Activated CD4-positive, alpha-beta memory T cell treated with anti-CD3 and anti-CD28 coated beads, Interleukin-2, amount 10 ng/mL, durations not matched to agents 7 days and 5 days (primary cell): ENCODE data around the gene SKP2. TPM values are rescaled to one million over a fixed set of nuclear protein-coding genes. Genes with fewer than 3 reads are reported as not detected.
"Not testable (repeated sequence)": the region's sequence is repeated elsewhere in the genome, so short reads cannot be mapped to it uniquely, and the experiment has no call there.

Source experiments
- CTCF ChIA-PET: fragments of 350-600 bp; sonication (Branson Sonifier 250); formaldehyde crosslinking; loops from one replicate; lab custom pipeline; 2021; ENCODE audit warnings: antibody characterized with exemption, inconsistent platforms; lab: Charles Lee
- POLR2A ChIA-PET: fragments of 350-600 bp; sonication (Branson Sonifier 250); formaldehyde crosslinking; loops from one replicate; lab custom pipeline; 2021; ENCODE audit warnings: antibody characterized with exemption; lab: Charles Lee
- DNase-seq: peaks from one replicate; pipeline ENCODE4 v3.0.0-alpha.2; 2020
- H3K27ac Mint-ChIP-seq: one replicate; pipeline ENCODE4 v1.8.0; 2021; ENCODE audit warnings: mild to moderate bottlenecking, mixed read lengths
- H3K27me3 Mint-ChIP-seq: one replicate; pipeline ENCODE4 v1.8.0; 2021; ENCODE audit warnings: mixed read lengths
- H3K36me3 Mint-ChIP-seq: one replicate; pipeline ENCODE4 v1.8.0; 2021; ENCODE audit warnings: low read depth, mixed read lengths
- H3K4me1 Mint-ChIP-seq: one replicate; pipeline ENCODE4 v1.8.0; 2021; ENCODE audit warnings: mixed read lengths
- H3K4me3 Mint-ChIP-seq: one replicate; pipeline ENCODE4 v1.8.0; 2021; ENCODE audit warnings: mild to moderate bottlenecking, mixed read lengths
- H3K9me3 Mint-ChIP-seq: one replicate; pipeline ENCODE4 v1.8.0; 2021; ENCODE audit warnings: mixed read lengths
- total RNA-seq, 2 experiments: library from RNA; stranded (reverse); gene quantifications; one replicate each; pipeline ENCODE4 v1.2.3, GENCODE V29; 2021

SKP2 gene
- total RNA-seq, 2 experiments from 2014 or later, result 33.1 to 37.9 TPM

DNA sequence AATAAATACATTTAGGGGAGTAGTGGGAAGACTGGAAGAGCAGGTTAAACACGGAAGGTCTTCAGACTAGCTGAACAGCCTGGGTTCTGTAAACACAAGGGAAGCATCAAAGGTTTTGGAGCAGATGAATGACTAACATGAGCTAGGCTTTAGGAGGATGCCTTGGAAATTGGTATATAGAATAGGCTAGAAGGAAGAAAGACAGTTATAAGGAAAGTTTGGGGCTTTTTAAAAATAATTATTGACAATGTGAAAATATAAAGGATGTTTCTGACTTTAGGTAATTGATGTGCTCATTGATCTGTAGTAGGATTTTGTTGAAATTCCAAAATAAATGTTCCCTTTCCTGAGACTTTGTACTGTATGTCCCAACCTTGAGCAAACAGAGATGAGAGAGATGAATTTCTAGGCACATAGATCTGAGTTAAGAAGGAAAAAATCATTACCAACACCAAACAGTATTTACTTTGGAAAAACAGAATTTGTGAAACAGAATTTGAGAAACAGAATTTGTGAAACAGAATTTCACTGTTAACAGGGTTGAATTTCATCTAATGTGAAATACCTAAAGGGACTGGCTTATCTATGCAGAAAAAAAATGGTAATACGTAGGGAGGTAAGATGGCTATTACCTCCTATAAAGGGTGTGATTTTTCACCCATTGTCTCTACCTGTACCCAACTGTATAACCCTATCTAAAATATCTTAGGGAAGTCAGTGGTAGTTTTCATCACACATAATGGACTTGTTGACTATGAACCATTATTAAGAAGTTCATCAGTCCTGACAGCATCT is 28.8 kb downstream of the SKP2 start:
- POLR2A ChIA-PET, result no interaction called here
- H3K4me3 Mint-ChIP-seq, result no peak overlapping the region
- no peaks in the 10 kb centered on the region for H3K4me1 Mint-ChIP-seq
- no peaks in the 10 kb centered on the region for H3K27me3 Mint-ChIP-seq
- peaks cover 70% of the 10 kb centered on the region for H3K36me3 Mint-ChIP-seq
- CTCF ChIA-PET, result interaction anchor here (1.7 kb wide), 1 partner anchor 102 kb away, joined by 4 read pairs; no protein-coding TSS in a partner anchor
- DNase-seq, result no peak
- H3K27ac Mint-ChIP-seq, result no peak overlapping the region
- H3K9me3 Mint-ChIP-seq, result no peaks in the 10 kb centered on the region

DNA sequence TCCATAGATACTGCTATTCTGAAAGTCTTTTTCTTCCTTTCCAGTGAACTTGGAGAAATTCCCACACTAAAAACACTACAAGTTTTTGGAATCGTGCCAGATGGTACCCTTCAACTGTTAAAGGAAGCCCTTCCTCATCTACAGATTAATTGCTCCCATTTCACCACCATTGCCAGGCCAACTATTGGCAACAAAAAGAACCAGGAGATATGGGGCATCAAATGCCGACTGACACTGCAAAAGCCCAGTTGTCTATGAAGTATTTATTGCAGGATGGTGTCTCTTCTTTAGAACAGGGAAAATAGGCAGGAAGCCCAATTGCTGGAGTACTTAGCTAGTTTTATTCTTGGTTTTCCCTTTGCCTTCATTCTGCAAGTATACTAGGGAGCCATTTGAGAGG is 29.9 kb downstream of the SKP2 start:
- Mint-ChIP-seq H3K4me3 (no peak overlapping the region), H3K36me3 (peaks cover 75% of the 10 kb centered on the region), H3K9me3 (no peaks in the 10 kb centered on the region), H3K4me1 (no peaks in the 10 kb centered on the region), H3K27ac (no peak overlapping the region), H3K27me3 (no peaks in the 10 kb centered on the region)
- ChIA-PET POLR2A (interaction anchor here (1.4 kb wide), 1 partner anchor 31 kb away, joined by 4 read pairs; the partner anchor contains the start of genes LMBRD2 and SKP2), CTCF (interaction anchor here (1.4 kb wide), 1 partner anchor 16 kb away, joined by 3 read pairs; no protein-coding TSS in a partner anchor)
- DNase-seq, result no peak

DNA sequence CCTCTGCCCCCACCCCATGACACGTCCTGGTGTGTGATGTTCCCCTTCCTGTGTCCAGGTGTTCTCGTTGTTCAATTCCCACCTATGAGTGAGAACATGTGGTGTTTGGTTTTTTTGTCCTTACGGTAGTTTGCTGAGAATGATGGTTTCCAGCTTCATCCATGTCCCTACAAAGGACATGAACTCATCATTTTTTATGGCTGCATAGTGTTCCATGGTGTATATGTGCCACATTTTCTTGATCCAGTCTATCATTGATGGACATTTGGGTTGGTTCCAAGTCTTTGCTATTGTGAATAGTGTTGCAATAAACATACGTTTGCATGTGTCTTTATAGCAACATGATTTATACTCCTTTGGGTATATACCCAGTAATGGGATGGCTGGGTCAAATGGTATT is 32.5 kb downstream of the SKP2 start:
- H3K36me3 Mint-ChIP-seq, result peaks cover 79% of the 10 kb centered on the region
- DNase-seq, H3K27me3 Mint-ChIP-seq, H3K4me3 Mint-ChIP-seq, H3K9me3 Mint-ChIP-seq, POLR2A ChIA-PET, H3K4me1 Mint-ChIP-seq, H3K27ac Mint-ChIP-seq, CTCF ChIA-PET: not testable (repeated sequence)

DNA sequence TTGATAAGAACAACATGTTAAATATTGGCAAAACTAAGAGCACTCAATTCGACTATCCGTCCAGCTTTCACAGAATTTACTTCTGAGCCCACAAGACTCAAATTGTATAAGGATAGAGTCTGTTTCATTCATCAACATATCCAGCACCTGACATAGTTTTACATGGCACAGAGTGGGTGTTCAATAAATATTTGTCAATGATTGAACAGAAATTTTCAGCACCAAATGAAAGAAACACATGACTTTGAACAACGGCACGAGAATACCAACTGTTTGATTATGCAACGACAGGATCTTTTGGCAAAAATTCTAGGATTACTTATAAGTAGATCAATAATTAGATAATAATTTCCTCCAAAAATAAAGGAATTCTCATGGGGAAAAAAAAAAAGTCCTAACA is 41.8 kb downstream of the SKP2 start:
- Mint-ChIP-seq H3K4me1 (no peaks in the 10 kb centered on the region), H3K27ac (no peak overlapping the region), H3K36me3 (peaks cover 51% of the 10 kb centered on the region), H3K9me3 (peaks cover 2% of the 10 kb centered on the region), H3K4me3 (no peak overlapping the region), H3K27me3 (no peaks in the 10 kb centered on the region)
- POLR2A ChIA-PET, result no interaction called here
- CTCF ChIA-PET, result interaction anchor here (0.7 kb wide), 1 partner anchor 9 kb away, joined by 4 read pairs; no protein-coding TSS in a partner anchor
- DNase-seq, result no peak

DNA sequence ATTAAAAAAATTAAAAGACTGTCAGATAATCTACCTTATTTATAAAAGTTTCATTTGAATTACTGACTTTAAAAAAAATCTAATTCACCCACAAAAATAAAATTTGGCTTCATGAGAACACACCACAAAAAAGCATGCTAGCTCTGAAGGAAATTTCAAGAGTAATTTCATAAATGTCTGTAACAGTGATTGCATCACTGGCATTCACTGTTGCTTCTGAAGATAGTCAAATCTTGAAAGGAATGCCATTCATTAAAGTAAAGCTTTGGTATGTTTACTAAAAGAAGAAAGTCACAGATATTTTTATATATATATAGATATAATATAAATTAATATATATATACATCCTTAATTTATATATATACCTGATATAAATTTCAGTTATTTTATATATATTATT is 46.4 kb downstream of the SKP2 start:
- ChIA-PET POLR2A (no interaction called here), CTCF (no interaction called here)
- H3K4me1 Mint-ChIP-seq, result no peaks in the 10 kb centered on the region
- no peak for DNase-seq
- H3K27ac Mint-ChIP-seq, result no peak overlapping the region
- H3K27me3 Mint-ChIP-seq, result no peaks in the 10 kb centered on the region
- no peaks in the 10 kb centered on the region for H3K9me3 Mint-ChIP-seq
- no peak overlapping the region for H3K4me3 Mint-ChIP-seq
- peaks cover 18% of the 10 kb centered on the region for H3K36me3 Mint-ChIP-seq

DNA sequence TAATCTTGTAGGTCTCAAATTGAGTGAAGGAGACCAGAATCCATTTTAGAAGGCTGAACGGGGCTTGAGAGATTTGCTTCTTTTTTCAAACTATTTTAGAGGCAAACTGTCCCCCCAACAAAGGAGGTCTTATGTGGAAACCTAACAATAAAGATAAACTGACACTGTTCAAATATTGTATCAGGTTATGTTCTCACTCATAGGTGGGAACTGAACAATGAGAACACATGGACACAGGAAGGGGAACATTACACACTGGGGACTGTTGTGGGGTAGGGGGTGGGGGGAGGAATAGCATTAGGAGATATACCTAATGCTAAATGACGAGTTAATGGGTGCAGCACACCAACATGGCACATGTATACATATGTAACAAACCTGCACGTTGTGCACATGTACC is 46.9 kb downstream of the SKP2 start:
- H3K4me3 Mint-ChIP-seq, H3K4me1 Mint-ChIP-seq, DNase-seq, POLR2A ChIA-PET, H3K9me3 Mint-ChIP-seq, H3K27ac Mint-ChIP-seq, H3K27me3 Mint-ChIP-seq: not testable (repeated sequence)
- CTCF ChIA-PET, result interaction anchor here (1.3 kb wide), 1 partner anchor 21 kb away, joined by 3 read pairs; no protein-coding TSS in a partner anchor
- peaks cover 16% of the 10 kb centered on the region for H3K36me3 Mint-ChIP-seq

DNA sequence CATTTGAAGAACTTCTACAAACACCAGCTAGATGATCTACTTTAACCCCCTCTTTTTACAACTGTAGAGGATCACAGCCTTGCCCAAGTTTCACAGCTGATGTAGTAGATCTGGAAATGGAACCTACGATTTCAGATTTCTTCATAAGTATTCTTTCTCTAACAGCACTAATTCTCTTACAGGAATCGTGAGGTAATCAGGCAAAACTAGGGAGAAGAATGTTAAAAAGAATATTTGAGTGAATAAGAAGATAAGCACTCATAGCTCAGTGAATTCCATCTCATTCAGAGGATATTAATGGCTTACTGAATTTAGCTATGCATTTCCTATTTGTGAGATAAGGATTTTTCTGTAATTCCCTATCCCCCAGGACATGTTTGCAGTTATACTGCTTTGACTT is 47.7 kb downstream of the SKP2 start:
- H3K4me1 Mint-ChIP-seq, result no peaks in the 10 kb centered on the region
- H3K4me3 Mint-ChIP-seq, result no peak overlapping the region
- no peak overlapping the region for H3K27ac Mint-ChIP-seq
- H3K36me3 Mint-ChIP-seq, result peaks cover 15% of the 10 kb centered on the region
- DNase-seq, result no peak
- no peaks in the 10 kb centered on the region for H3K27me3 Mint-ChIP-seq
- POLR2A ChIA-PET, result no interaction called here
- no peaks in the 10 kb centered on the region for H3K9me3 Mint-ChIP-seq
- CTCF ChIA-PET, result interaction anchor here (1.3 kb wide), 1 partner anchor 20 kb away, joined by 3 read pairs; no protein-coding TSS in a partner anchor

DNA sequence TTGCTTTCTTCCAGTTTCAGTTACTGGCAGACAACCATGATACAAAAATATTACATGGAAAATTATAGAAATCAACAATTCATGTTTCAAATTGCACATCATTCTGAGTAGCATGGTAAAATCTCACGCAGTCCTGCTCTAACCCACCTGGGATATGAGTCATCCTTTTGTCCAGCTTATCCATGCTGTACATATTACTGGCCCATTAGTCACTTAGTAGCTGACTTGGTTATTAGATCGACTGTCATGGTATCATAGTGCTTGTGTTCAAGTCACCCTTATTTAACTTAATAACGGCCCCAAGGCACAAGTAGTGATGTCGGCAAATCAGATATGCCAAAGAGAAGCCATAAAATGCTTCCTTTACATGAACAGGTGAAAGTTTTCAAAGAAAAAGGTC is 48.6 kb downstream of the SKP2 start:
- CTCF ChIA-PET, result no interaction called here
- peaks cover 15% of the 10 kb centered on the region for H3K36me3 Mint-ChIP-seq
- H3K27ac Mint-ChIP-seq, result no peak overlapping the region
- H3K4me3 Mint-ChIP-seq, result no peak overlapping the region
- H3K9me3 Mint-ChIP-seq, result no peaks in the 10 kb centered on the region
- POLR2A ChIA-PET, result no interaction called here
- H3K4me1 Mint-ChIP-seq, result no peaks in the 10 kb centered on the region
- no peak for DNase-seq
- no peaks in the 10 kb centered on the region for H3K27me3 Mint-ChIP-seq

DNA sequence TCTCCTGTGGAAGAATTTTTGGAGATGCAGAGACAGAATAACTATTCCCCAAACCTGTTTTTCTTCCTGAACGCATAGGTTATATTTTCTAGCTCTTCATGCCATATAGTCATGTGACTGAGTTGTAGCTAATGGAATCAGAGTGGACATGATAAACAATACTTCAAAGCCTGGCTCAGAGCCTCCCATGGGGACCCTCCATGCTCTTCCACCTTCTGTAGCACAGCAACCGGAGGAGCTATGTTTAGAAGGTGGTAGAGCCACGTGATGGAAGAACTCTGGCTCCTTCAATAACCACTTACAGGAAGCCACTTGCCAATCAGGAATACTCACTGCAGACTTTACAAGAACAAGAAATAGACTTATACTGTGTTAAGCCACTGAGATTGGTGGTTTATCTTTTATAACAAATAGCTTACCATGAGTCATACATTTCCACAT is 50.6 kb downstream of the SKP2 start:
- no peak overlapping the region for H3K27ac Mint-ChIP-seq

DNA sequence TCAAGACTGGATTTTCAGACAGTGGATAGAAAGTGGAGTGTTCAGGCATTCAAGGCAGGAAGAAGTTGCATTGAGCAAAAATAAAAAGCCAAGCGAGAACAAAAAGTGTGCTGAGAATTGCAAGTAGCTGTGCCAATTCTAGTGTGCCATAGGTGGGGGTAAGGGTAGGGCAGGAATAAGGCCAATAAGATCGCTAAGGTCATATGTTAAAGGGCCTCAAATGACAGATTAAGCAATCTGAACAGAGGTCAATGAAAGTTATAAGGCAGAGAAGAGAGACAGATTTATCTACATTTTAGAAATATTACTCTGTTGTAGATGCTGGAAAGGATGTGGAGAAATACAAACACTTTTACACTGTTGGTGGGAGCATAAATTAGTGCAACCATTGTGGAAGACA is 53.4 kb downstream of the SKP2 start:
- ChIA-PET POLR2A (no interaction called here), CTCF (no interaction called here)
- H3K4me1 Mint-ChIP-seq, result no peaks in the 10 kb centered on the region
- H3K27ac Mint-ChIP-seq, result no peak overlapping the region
- peaks cover 14% of the 10 kb centered on the region for H3K36me3 Mint-ChIP-seq
- H3K27me3 Mint-ChIP-seq, result no peaks in the 10 kb centered on the region
- no peak for DNase-seq
- no peak overlapping the region for H3K4me3 Mint-ChIP-seq
- H3K9me3 Mint-ChIP-seq, result peaks cover 2% of the 10 kb centered on the region

More for the DNA sequence above, 50.6 kb downstream of the SKP2 start:
- no peaks in the 10 kb centered on the region for H3K4me1 Mint-ChIP-seq
- ChIA-PET CTCF (interaction anchor here (0.7 to 1.2 kb wide), 2 partner anchors 9 to 124 kb away, joined by 3 to 4 read pairs; no protein-coding TSS in a partner anchor), POLR2A (no interaction called here)
- DNase-seq, result no peak
- H3K36me3 Mint-ChIP-seq, result peaks cover 13% of the 10 kb centered on the region
- no peaks in the 10 kb centered on the region for H3K27me3 Mint-ChIP-seq
- H3K4me3 Mint-ChIP-seq, result no peak overlapping the region
- H3K9me3 Mint-ChIP-seq, result peaks cover 2% of the 10 kb centered on the region

DNA sequence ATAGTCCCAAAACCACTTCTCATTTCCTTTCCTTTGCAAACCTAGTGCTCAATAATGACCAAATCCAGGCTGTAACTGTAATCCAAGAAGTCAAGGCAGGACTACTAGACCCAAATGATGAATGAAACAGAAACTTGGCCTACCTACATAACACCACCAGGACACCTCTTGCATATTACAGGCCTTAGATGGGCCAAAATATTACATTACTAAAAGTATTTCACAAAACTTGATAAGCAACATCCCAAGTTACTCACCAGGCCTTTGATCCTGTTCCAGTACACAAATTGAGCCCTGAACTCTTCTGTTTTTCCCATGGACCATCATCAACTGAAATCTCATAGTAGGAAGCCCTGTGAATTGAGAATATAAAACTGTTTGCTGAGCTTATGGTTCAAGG is 55.0 kb downstream of the SKP2 start:
- Mint-ChIP-seq H3K27me3 (no peaks in the 10 kb centered on the region), H3K9me3 (peaks cover 2% of the 10 kb centered on the region), H3K4me3 (no peak overlapping the region), H3K36me3 (peaks cover 15% of the 10 kb centered on the region), H3K4me1 (no peaks in the 10 kb centered on the region), H3K27ac (no peak overlapping the region)
- POLR2A ChIA-PET, result no interaction called here
- DNase-seq, result no peak
- CTCF ChIA-PET, result interaction anchor here (1.9 kb wide), 1 partner anchor 35 kb away, joined by 8 read pairs; the partner anchor contains the start of gene NADK2

DNA sequence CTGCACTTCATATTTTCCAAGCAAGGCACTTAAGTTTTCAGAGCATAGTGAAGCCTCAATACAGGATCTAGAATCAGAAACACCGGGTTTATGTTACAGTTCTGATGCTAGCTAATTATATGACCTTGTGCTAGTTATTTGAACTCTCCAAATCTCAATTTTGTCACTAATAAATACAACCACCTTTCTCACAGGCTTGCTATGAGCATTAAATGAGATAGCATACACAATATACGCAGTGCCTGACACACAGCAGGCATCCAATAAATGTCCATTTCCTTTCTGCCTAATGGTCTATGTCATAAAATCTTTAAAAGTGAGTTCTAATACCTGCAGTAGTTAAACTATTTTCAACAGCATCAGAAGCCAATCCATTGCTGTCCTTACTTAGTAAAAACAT is 56.9 kb downstream of the SKP2 start:
- no peaks in the 10 kb centered on the region for H3K27me3 Mint-ChIP-seq
- peaks cover 2% of the 10 kb centered on the region for H3K9me3 Mint-ChIP-seq
- no peaks in the 10 kb centered on the region for H3K4me1 Mint-ChIP-seq
- POLR2A ChIA-PET, result no interaction called here
- H3K27ac Mint-ChIP-seq, result no peak overlapping the region
- no peak overlapping the region for H3K4me3 Mint-ChIP-seq
- CTCF ChIA-PET, result interaction anchor here (1.9 kb wide), 1 partner anchor 33 kb away, joined by 8 read pairs; the partner anchor contains the start of gene NADK2
- H3K36me3 Mint-ChIP-seq, result peaks cover 20% of the 10 kb centered on the region
- no peak for DNase-seq

DNA sequence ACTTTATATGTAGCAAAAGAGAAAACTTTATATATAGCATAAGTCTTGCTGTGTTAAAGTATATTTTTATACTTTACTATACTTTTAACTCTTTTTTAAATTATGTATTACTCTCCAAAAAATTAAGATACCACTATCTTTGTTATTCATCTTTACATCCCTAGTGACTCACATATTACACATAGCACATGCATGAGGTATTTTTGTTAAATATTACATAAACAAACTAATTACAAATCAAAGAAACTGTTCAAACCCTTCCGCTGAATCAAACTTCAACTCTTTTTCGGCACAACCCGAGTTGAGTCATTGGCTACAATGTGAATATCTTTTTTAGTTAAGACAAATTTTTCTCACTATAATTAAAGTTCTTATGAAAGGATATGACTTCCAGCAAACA is 57.8 kb downstream of the SKP2 start:
- Mint-ChIP-seq H3K4me1 (no peaks in the 10 kb centered on the region), H3K27me3 (no peaks in the 10 kb centered on the region), H3K36me3 (peaks cover 20% of the 10 kb centered on the region), H3K4me3 (no peak overlapping the region), H3K9me3 (peaks cover 2% of the 10 kb centered on the region), H3K27ac (no peak overlapping the region)
- POLR2A ChIA-PET, result no interaction called here
- DNase-seq, result no peak
- CTCF ChIA-PET, result no interaction called here
